IMR-90 (cell line): ENCODE results near the gene UGT2B28. TPM values are rescaled to one million over a fixed set of nuclear protein-coding genes. Genes with fewer than 3 reads are reported as not detected.
"Not testable (repeated sequence)": the region's sequence is repeated elsewhere in the genome, so short reads cannot be mapped to it uniquely, and the experiment has no call there.

ENCODE experiments used
- ATAC-seq: fragments of 200-7000 bp; cut with Tn5 transposase; 2 replicates; pipeline ENCODE4 v1.9.1; 2020; ENCODE audit warnings: low read depth, mild to moderate bottlenecking, moderate library complexity
- BruUV-seq: library from RNA; stranded (reverse); fragments of 400-500 nt; replicated peaks from 2 replicates; lab custom pipeline; 2021; lab: Mats Ljungman, UMichigan
- CTCF ChIA-PET: fragments of 300-600 bp; formaldehyde crosslinking; extraction: SDS; loops from one replicate; lab custom pipeline; 2021; ENCODE audit warnings: antibody characterized with exemption; lab: Yijun Ruan, JAX
- POLR2A ChIA-PET: fragments of 300-600 bp; sonication (Branson Sonifier 250); formaldehyde crosslinking; loops from one replicate; lab custom pipeline; 2022; ENCODE audit warnings: antibody characterized with exemption; ENCODE audit not compliant: unreplicated experiment; lab: Charles Lee
- DNase-seq: peaks from one replicate; pipeline ENCODE4 v3.0.0; 2013
- H2AFZ ChIP-seq: replicated peaks from 2 replicates; pipeline ENCODE3; 2013; ENCODE audit warnings: low read length, mild to moderate bottlenecking; ENCODE audit not compliant: poor library complexity
- H2AK5ac ChIP-seq: 2 replicates; pipeline ENCODE4 v1.6.1; 2013; ENCODE audit warnings: low read depth, low read length, inconsistent platforms
- H2AK9ac ChIP-seq: replicated peaks from 2 replicates; pipeline ENCODE3; 2013; ENCODE audit warnings: mild to moderate bottlenecking, low read depth, low read length, moderate library complexity; ENCODE audit not compliant: poor library complexity
- H2BK120ac ChIP-seq: 2 replicates; pipeline ENCODE4 v1.6.1; 2013; ENCODE audit warnings: low read depth, low read length, inconsistent platforms
- H2BK15ac ChIP-seq: 3 replicates; pipeline ENCODE4 v1.6.1; 2013; ENCODE audit warnings: low read depth, low read length, inconsistent platforms
- H2BK20ac ChIP-seq: 2 replicates; pipeline ENCODE4 v1.6.1; 2013; ENCODE audit warnings: low read depth, mild to moderate bottlenecking, inconsistent platforms, low read length, moderate library complexity
- H2BK5ac ChIP-seq: 2 replicates; pipeline ENCODE4 v1.6.1; 2013; ENCODE audit warnings: mild to moderate bottlenecking, low read depth, low read length, inconsistent platforms; ENCODE audit not compliant: poor library complexity, severe bottlenecking
- H3K14ac ChIP-seq: replicated peaks from 2 replicates; pipeline ENCODE4 v1.6.1; 2013; ENCODE audit warnings: low read depth, low read length, inconsistent platforms
- H3K18ac ChIP-seq: 2 replicates; pipeline ENCODE4 v1.6.1; 2013; ENCODE audit warnings: low read depth, low read length, control low read depth
- H3K23ac ChIP-seq: 2 replicates; pipeline ENCODE4 v1.6.1; 2013; ENCODE audit warnings: low read depth, low read length, inconsistent platforms
- H3K27ac ChIP-seq: 2 replicates; pipeline ENCODE4 v1.5.1; 2013; ENCODE audit warnings: mild to moderate bottlenecking, control low read depth, low read length; ENCODE audit not compliant: insufficient read depth
- H3K27me3 ChIP-seq: 2 replicates; pipeline ENCODE4 v1.6.1; 2013; ENCODE audit warnings: low read length; ENCODE audit not compliant: control insufficient read depth, insufficient read depth
- H3K36me3 ChIP-seq: 2 replicates; pipeline ENCODE4 v1.6.1; 2013; ENCODE audit warnings: low read length, mixed read lengths; ENCODE audit not compliant: control insufficient read depth, insufficient read depth
- H3K4ac ChIP-seq: 2 replicates; pipeline ENCODE4 v1.6.1; 2013; ENCODE audit warnings: low read depth, low read length, inconsistent platforms
- H3K4me1 ChIP-seq: 2 replicates; pipeline ENCODE4 v1.6.1; 2013; ENCODE audit warnings: low read length, mixed read lengths; ENCODE audit not compliant: control insufficient read depth, insufficient read depth
- H3K4me2 ChIP-seq: 2 replicates; pipeline ENCODE4 v1.6.1; 2013; ENCODE audit warnings: low read depth, mild to moderate bottlenecking, control low read depth, low read length, moderate library complexity
- H3K4me3 ChIP-seq: 2 replicates; pipeline ENCODE4 v1.5.1; 2013; ENCODE audit warnings: low read depth, mild to moderate bottlenecking, control low read depth, low read length, moderate library complexity; ENCODE audit not compliant: insufficient read depth
- H3K56ac ChIP-seq: 2 replicates; pipeline ENCODE4 v1.6.1; 2013; ENCODE audit warnings: low read length, inconsistent platforms; ENCODE audit not compliant: insufficient read depth; ENCODE audit errors: extremely low read depth
- H3K79me1 ChIP-seq, 2 experiments: 2 replicates each; pipeline ENCODE4 v1.6.1; 2013; ENCODE audit warnings: low read length in 2 of 2, inconsistent platforms in 1 of 2, low read depth in 1 of 2
- H3K9ac ChIP-seq: 2 replicates; pipeline ENCODE4 v1.6.1; 2013; ENCODE audit warnings: low read depth, low read length, control low read depth
- H3K9me1 ChIP-seq: 2 replicates; pipeline ENCODE4 v1.6.1; 2013; ENCODE audit warnings: low read length, inconsistent platforms; ENCODE audit not compliant: insufficient read depth
- H3K9me3 ChIP-seq: 2 replicates; pipeline ENCODE4 v1.6.1; 2013; ENCODE audit warnings: low read length; ENCODE audit not compliant: control insufficient read depth, insufficient read depth
- H4K20me1 ChIP-seq: 2 replicates; pipeline ENCODE4 v1.6.1; 2013; ENCODE audit warnings: low read length, inconsistent platforms; ENCODE audit not compliant: insufficient read depth
- H4K5ac ChIP-seq: 2 replicates; pipeline ENCODE4 v1.6.1; 2013; ENCODE audit warnings: mild to moderate bottlenecking, low read depth, low read length, control low read depth
- H4K8ac ChIP-seq, 2 experiments: 2 replicates each; pipeline ENCODE4 v1.6.1; 2013; ENCODE audit warnings: low read depth in 2 of 2, low read length in 2 of 2, control low read depth in 1 of 2, inconsistent platforms in 1 of 2
- H4K91ac ChIP-seq: 2 replicates; pipeline ENCODE4 v1.6.1; 2013; ENCODE audit warnings: low read depth, low read length, inconsistent platforms; ENCODE audit not compliant: insufficient read depth
- WGBS, 2 experiments: methylation state at CpG; one replicate each; pipeline versions ENCODE4 v1.1.5 to v1.1.7; 2013; ENCODE audit warnings: missing lambda C conversion rate in 2 of 2; ENCODE audit not compliant: insufficient read length in 1 of 2; ENCODE audit errors: extremely low coverage in 2 of 2; 5-methylcytosine and 5-hydroxymethylcytosine counted together
- dilution Hi-C: fragments of 300-500 bp; cut with HindIII; formaldehyde crosslinking; loops from one replicate; pipeline ENCODE4 v1.14.3; 2018; ENCODE audit warnings: low sequenced_read_pairs; ENCODE audit not compliant: unreplicated experiment
- in situ Hi-C: fragments of 300-500 bp; cut with MboI; formaldehyde crosslinking; loops from 3 replicates; pipeline ENCODE4 v1.14.3; 2019; ENCODE audit warnings: low sequenced_read_pairs, inconsistent platforms, mixed read lengths
- intact Hi-C: fragments of 100-400 bp; cut with micrococcal nuclease; formaldehyde crosslinking; loops from 2 replicates; pipeline ENCODE4 v1.10.0; 2022
- polyA plus RNA-seq, 3 experiments: library from polyadenylated mRNA; depleted of rRNA; stranded (reverse); fragments of >200 nt; gene quantifications; 2 replicates each; pipeline ENCODE4 v1.2.3, GENCODE V29; 2012; ENCODE audit warnings: low replicate concordance in 1 of 3
- total RNA-seq: library from RNA; depleted of rRNA; stranded (reverse); fragments of >200 nt; gene quantifications from 2 replicates; pipeline ENCODE4 v1.2.3, GENCODE V29; 2012

Gene UGT2B28
- total and polyA plus RNA-seq, 2 of the 4 experiments (the other 2 are of a cell fraction): not detected

GRCh38 chr4:69268612-69269011, 11.7 kb upstream of the UGT2B28 start:
- H3K27me3 ChIP-seq, DNase-seq, H2BK5ac ChIP-seq, dilution Hi-C loops, H3K4me3 ChIP-seq, H3K9me1 ChIP-seq, intact Hi-C loops, H2AK5ac ChIP-seq, CTCF ChIA-PET, H3K56ac ChIP-seq, H3K14ac ChIP-seq, H2BK120ac ChIP-seq, H3K9ac ChIP-seq, BruUV-seq, H3K18ac ChIP-seq, H2AFZ ChIP-seq, H4K5ac ChIP-seq, in situ Hi-C loops, H3K36me3 ChIP-seq, H2BK15ac ChIP-seq, H2AK9ac ChIP-seq, H3K4me1 ChIP-seq, H2BK20ac ChIP-seq, ATAC-seq, H3K4ac ChIP-seq, H4K91ac ChIP-seq, H4K8ac ChIP-seq, H3K79me1 ChIP-seq, POLR2A ChIA-PET, H3K9me3 ChIP-seq, H3K23ac ChIP-seq, H4K20me1 ChIP-seq, H3K27ac ChIP-seq, H3K4me2 ChIP-seq: not testable (repeated sequence)
- WGBS, 2 experiments: no CpG with 5 or more reads among the region's 7 CpGs

- H3K27me3 ChIP-seq: not testable (repeated sequence)
- WGBS, 2 experiments: no CpG with 5 or more reads among the region's 4 CpGs
Observed at GRCh38 chr4:69296356-69296755, 16.1 kb downstream of the UGT2B28 start.

More at GRCh38 chr4:69296356-69296755, 16.1 kb downstream of the UGT2B28 start:
- H3K23ac ChIP-seq, H3K9me1 ChIP-seq, H3K4ac ChIP-seq, H3K18ac ChIP-seq, H3K4me2 ChIP-seq, H2AK9ac ChIP-seq, H3K79me1 ChIP-seq, in situ Hi-C loops, H4K8ac ChIP-seq, H2AK5ac ChIP-seq, H2AFZ ChIP-seq, H3K9me3 ChIP-seq, H2BK20ac ChIP-seq, H2BK120ac ChIP-seq, H4K20me1 ChIP-seq, H3K9ac ChIP-seq, ATAC-seq, H2BK5ac ChIP-seq, H3K4me3 ChIP-seq, H4K5ac ChIP-seq, H3K56ac ChIP-seq, H3K27ac ChIP-seq, POLR2A ChIA-PET, H3K14ac ChIP-seq, H2BK15ac ChIP-seq, H3K36me3 ChIP-seq, CTCF ChIA-PET, dilution Hi-C loops, BruUV-seq, H3K4me1 ChIP-seq, H4K91ac ChIP-seq, DNase-seq: not testable (repeated sequence)
- intact Hi-C loops: loop anchor here (10.0 kb wide), 1 partner anchor 808 kb away; no protein-coding TSS in a partner anchor
